Natural killer cell treated with Interleukin-12 subunit alpha and Interleukin-12 subunit beta and Interleukin-15 and Interleukin-18, amount 100 ng/mL, for 72 hours (primary cell): ENCODE measurements around the gene ABHD18. TPM values are rescaled to one million over a fixed set of nuclear protein-coding genes. Genes with fewer than 3 reads are reported as not detected.
"Not testable (repeated sequence)": the region's sequence is repeated elsewhere in the genome, so short reads cannot be mapped to it uniquely, and the experiment has no call there.

Experiments
- ATAC-seq, 2 donors: fragments of 150-1000 bp; cut with Tn5 transposase in 1 of 2; sonication (Bioruptor Pico), chemical (Tn5 transposase) in 1 of 2; 2 replicates each; pipeline ENCODE4 v1.10.0; 2021
- DNase-seq: peaks from one replicate; pipeline ENCODE4 v3.0.0; 2022; ENCODE audit warnings: low spot score
- H3K27ac Mint-ChIP-seq, 2 donors: 1 replicate in 1 of 2; 2 replicates in 1 of 2; pipeline ENCODE4 v1.8.0; 2022; ENCODE audit warnings: mixed read lengths in 2 of 2, mild to moderate bottlenecking in 1 of 2, moderate library complexity in 1 of 2
- H3K27me3 Mint-ChIP-seq, 2 donors: 1 replicate in 1 of 2; 2 replicates in 1 of 2; pipeline ENCODE4 v1.8.0; 2022; ENCODE audit warnings: mixed read lengths in 2 of 2
- H3K36me3 Mint-ChIP-seq: one replicate; pipeline ENCODE4 v1.8.0; 2022; ENCODE audit warnings: mixed read lengths
- H3K4me1 Mint-ChIP-seq, 2 donors: 1 replicate in 1 of 2; 2 replicates in 1 of 2; pipeline ENCODE4 v1.8.0; 2022; ENCODE audit warnings: low read depth in 2 of 2, mixed read lengths in 2 of 2, mild to moderate bottlenecking in 1 of 2
- H3K4me3 Mint-ChIP-seq: one replicate; pipeline ENCODE4 v1.8.0; 2022; ENCODE audit warnings: mixed read lengths
- H3K9me3 Mint-ChIP-seq: 2 replicates; pipeline ENCODE4 v1.8.0; 2022; ENCODE audit warnings: mixed read lengths
- total RNA-seq, 2 donors: library from RNA; stranded (reverse); gene quantifications; one replicate each; pipeline ENCODE4 v1.2.3, GENCODE V29; 2022

The ABHD18 gene
- total RNA-seq, 2 donors from 2014 or later, result 21.1 to 25.1 TPM

DNA sequence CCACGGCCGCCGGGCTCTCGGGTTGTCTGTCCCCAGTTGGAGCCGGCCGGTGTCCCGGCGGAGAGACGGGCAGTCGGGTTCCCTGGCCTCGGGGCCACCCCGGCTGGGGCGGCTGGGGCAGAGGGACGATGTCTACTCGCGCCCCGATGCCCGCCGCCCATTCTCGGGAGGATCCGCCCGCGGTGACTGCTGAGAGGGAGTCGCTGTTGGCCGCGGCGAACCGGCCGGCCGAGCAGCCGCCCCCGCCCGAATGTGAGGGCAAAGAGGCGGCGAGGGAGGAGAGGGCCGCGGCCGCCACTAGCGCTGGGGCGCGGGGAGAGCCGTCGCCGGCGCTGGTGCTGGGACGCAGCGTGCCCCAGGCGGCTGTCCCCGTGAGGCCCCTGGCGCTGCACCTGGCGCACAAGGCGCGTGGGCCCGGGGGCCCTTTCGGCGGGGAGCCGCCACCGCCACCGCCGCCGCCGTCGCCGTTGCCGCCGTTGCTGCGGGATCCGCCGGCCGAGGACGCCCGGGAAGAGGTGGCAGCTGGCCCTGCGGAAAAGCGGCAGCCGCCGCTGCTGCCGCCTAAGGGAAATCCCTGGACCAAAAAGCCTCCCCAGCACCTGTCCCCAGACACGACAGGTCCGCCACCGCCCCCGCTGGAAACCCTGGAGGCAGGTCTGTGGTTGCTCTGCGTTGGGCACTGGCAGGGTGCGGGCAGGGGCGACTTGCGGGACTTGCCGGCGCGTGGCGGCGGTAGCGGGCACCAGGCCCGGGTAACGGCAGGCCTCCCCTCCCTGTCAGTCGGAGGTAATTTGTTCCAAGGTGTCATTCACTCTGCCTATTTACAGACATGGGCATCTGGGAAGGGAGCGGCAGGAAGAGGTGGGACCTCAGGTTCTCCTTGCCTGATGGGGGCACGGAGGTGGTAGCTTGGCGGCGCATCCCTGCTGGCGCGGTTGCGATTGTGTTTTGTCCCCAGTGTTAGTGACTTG, 96.6 kb downstream of the ABHD18 start:
- Mint-ChIP-seq H3K27me3 (no peaks in the 10 kb centered on the region), H3K4me1 (peaks cover 0 to 5% of the 10 kb centered on the region in 2 donors), H3K36me3 (no peaks in the 10 kb centered on the region), H3K9me3 (no peaks in the 10 kb centered on the region), H3K4me3 (peak overlapping the region; percentile 90), H3K27ac (no peak overlapping the region)
- peak; percentile 26 to 44 for ATAC-seq
- peak; percentile 70 for DNase-seq

DNA sequence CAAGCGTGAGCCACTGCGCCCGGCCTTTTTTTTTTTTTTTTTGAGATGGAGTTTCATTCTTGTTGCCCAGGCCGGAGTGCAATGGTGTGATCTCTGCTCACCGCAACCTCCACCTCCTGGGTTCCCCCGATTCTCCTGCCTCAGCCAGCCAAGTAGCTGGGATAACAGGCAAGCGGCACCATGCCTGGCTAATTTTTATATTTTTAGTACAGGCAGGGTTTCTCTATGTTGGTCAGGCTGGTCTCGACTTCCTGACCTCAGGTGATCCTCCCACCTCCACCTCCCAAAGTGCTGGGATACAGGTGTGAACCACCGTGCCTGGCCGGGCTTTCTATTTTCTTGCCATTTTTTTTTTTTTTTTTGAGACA, 101.2 kb downstream of the ABHD18 start:
- DNase-seq, H3K4me3 Mint-ChIP-seq, H3K4me1 Mint-ChIP-seq, H3K36me3 Mint-ChIP-seq, ATAC-seq, H3K27ac Mint-ChIP-seq, H3K9me3 Mint-ChIP-seq, H3K27me3 Mint-ChIP-seq: not testable (repeated sequence)

- H3K4me1 Mint-ChIP-seq, result no peaks in the 10 kb centered on the region
- no peak for ATAC-seq
Measured at GRCh38 chr4:128068918-128069317, 103.7 kb downstream of the ABHD18 start.

GRCh38 chr4:128076464-128076863, 111.3 kb downstream of the ABHD18 start:
- Mint-ChIP-seq H3K27ac (no peak overlapping the region), H3K9me3 (no peaks in the 10 kb centered on the region)

More at GRCh38 chr4:128068918-128069317, 103.7 kb downstream of the ABHD18 start:
- Mint-ChIP-seq H3K27me3 (no peaks in the 10 kb centered on the region), H3K4me3 (no peak overlapping the region), H3K27ac (no peak overlapping the region), H3K36me3 (no peaks in the 10 kb centered on the region), H3K9me3 (no peaks in the 10 kb centered on the region)
- no peak for DNase-seq

More at GRCh38 chr4:128076464-128076863, 111.3 kb downstream of the ABHD18 start:
- Mint-ChIP-seq H3K36me3 (peaks cover 12% of the 10 kb centered on the region), H3K27me3 (no peaks in the 10 kb centered on the region), H3K4me3 (no peak overlapping the region), H3K4me1 (no peaks in the 10 kb centered on the region)
- no peak for ATAC-seq
- DNase-seq, result no peak

Other genes with a start within 250 kb of the ABHD18 start
- not detected for gene SLC25A31, start 235.0 kb upstream of the ABHD18 start, total RNA-seq
- 10 to 100 TPM; 10.4 to 10.5 TPM for gene HSPA4L, start 183.1 kb upstream of the ABHD18 start, total RNA-seq
- 10 to 100 TPM; 29.4 to 66.8 TPM for gene PLK4, start 84.5 kb upstream of the ABHD18 start, total RNA-seq
- 10 to 100 TPM; 25.1 to 28.8 TPM for gene MFSD8, start 233 bp upstream of the ABHD18 start, total RNA-seq
- 10 to 100 TPM; 18.0 to 30.9 TPM for gene LARP1B, start 95.9 kb downstream of the ABHD18 start, total RNA-seq